ENCODE measurements around the gene LY6G6F.

Gene LY6G6F

GRCh38 chr6:31740397-31741223 is 33.9 kb downstream of the LY6G6F start:
- DNase-seq, result no peak

DNA sequence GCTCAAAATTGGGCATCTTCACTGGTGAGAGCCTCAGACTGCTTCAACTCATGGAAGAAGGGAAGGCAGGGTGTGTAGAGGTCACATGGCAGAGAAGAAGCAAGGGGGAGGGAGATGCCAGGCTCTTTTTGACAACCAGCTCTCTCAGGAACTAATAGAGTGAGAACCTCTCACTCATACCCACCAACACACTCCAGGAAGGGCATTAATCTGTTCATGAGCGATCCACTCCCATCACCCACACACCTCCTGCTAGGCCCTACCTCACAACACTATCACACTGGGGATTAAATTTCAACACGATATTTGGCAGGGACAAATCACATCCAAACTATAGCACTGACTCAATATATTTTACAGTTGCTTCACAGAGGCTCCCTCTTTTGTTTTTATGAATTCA is 35.1 kb downstream of the LY6G6F start:
- no peak for DNase-seq

DNA sequence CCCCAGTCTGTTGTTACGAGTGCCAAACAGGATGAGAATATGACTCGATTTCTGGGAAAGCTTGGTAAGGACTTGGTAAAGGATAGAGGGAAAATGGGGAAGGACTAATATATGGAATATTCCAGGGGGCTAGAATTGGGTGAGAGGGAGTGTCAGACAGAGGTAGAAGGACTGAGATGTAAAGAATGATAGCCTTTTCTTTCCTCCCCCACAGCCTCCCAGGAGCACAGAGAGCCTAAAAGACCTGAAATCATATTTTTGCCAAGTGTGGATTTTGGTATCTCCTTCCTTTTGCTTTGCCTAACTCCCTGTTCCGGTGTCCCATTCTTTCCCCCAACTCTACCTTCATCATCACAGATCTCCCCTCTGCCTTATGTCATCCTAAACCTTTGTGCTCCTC is 36.2 kb downstream of the LY6G6F start:
- no peak for DNase-seq

- no peak for DNase-seq
Observed at GRCh38 chr6:31744422-31744821, 37.8 kb downstream of the LY6G6F start.

GRCh38 chr6:31749301-31750036 is 42.8 kb downstream of the LY6G6F start:
- no peak for DNase-seq

DNA sequence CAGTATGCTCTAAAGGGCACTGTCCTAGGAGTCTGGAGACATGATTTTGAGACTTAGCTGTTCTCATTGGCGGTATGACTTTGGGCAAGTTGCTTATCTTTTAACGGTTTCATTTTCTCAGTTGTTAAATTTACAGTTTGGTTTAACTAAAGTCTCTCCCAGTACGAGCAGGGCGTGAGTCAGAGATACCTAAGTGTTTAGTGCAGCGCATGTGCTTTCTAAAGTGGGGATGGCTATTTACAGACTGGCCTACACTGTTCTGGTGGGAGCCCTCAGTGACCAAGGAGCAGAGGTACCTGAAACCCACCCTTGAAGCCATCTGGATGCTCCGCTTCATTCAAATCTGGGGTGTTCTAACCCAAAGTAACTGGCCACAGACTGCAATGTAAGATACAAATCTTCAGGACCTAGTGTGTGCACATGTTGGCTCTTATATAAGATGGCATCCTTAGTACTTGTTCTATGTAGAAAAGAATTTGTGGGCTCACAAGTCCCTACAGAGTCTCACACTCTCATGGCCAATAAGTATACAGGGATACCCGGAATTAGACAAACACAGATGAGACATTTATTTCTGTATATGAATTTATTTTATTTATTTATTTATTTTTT is 43.9 kb downstream of the LY6G6F start:
- DNase-seq, result no peak

- no peak for DNase-seq
Observed at GRCh38 chr6:31752739-31753319, 46.2 kb downstream of the LY6G6F start.

DNA sequence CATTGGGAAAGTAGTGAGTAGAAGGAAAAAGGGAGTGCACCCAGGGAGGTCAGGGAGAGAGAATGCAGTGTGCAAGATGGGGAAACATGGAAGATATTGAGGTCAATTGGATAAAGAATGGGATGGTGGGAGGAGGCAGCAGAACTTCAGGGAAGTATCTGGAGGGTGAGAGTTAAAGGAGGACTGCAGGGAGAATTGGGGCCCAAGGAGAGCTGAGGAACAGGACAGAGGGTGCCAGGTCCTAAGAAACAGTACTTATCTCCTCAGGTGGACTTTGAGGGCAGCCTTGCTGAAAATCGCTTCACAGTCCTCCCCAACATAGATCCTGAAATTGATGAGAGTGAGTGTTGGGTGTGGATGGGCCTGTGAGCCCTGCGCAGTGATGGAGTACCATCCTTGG is 51.6 kb downstream of the LY6G6F start:
- no peak for DNase-seq
